HG03378 (cell line): Measurements from ENCODE around the gene UCP2.
"Not testable (repeated sequence)": the region's sequence is repeated elsewhere in the genome, so short reads cannot be mapped to it uniquely, and the experiment has no call there.

ENCODE experiments used
- ATAC-seq: cut with Tn5 transposase; IDR thresholded peaks from one replicate; pipeline ENCODE4 v1.9.1; 2021; ENCODE audit warnings: mild to moderate bottlenecking, moderate library complexity; ENCODE audit not compliant: unreplicated experiment

Gene UCP2

DNA sequence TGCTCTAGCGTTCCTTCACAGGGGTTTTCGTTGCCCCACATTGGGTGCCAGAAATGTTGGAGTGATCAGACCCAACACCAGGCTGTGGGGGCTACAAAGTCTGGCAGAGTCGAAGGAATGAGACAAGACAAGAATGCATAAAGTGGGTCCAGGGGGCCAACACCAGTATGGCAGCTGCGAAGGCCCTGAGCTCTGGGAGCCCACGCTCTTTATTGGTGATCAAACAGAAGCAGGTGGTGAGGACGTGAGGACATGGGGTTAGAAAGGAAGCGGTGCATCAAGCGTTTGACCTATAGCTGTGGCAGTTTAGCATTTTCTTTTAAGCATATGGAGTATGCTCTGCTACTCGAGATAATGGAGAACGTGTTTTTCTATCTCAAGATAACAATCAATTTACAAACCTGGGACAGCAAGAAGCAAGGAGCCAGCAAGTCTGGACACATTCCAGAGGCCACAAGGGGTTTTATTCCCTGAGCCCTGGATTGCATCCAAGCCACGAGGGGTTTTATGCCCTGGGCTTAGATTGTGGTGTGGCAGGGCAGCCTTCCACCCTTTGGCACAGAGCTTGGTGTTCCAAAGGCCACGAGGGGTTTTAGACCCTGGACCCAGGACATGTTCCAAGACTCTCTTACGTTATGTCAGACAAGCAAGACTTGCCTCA is 35.7 kb downstream of the UCP2 start:
- no peak for ATAC-seq

DNA sequence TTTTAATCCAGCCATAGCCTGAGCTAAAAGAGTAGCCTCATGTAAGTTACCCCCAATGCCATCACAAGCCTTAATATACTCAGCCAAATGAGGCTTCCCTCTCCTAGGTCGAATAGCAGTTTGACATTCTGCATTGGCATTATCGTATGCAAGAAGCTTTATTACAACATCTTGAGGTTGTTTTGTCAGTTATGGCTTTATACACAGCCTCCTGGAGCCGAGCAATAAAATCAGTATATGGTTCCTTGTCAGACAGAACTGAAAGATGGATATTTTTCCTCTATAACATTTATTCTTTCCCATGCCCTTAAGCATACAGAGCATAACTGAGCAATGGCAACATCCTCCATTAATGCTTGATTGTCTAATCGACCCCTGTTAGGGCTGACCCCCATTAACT is 37.2 kb downstream of the UCP2 start:
- ATAC-seq, result no peak

DNA sequence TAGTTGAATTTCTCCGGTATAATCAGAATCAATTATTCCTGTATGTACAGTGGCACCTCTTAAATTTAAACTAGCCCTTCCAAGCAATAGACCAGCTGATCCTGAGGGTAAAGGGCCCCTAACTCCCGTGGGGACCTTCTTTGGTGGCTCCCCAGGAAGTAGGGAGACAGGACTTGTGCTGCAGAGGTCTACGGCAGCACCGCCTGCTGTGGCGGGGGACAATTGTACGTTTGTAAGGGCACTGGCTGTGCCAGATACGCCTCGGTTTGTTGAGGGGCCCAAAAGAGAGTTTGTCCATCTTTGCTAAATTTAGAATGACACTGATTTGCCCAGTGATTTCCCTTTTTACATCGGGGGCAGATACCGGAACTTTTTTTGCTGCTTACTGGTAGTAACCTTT is 37.7 kb downstream of the UCP2 start:
- no peak for ATAC-seq

DNA sequence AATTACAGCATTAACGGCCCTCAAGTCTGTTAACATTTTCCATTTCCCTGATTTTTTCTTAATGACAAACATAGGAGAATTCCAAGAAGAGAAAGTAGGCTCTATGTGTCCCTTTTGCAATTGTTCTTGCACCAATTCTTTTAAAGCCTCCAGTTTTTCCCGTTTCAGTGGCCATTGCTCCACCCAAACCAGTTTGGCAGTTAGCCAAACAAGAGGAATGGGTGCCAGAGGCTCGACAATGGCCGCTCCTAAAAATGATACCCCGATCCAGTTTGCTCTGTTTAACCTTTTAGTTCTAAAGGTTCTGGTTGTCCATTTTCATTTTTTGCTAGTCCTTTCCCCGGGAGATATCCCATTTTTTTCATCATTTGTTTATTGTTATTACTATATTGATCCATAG is 38.6 kb downstream of the UCP2 start:
- ATAC-seq, result no peak

DNA sequence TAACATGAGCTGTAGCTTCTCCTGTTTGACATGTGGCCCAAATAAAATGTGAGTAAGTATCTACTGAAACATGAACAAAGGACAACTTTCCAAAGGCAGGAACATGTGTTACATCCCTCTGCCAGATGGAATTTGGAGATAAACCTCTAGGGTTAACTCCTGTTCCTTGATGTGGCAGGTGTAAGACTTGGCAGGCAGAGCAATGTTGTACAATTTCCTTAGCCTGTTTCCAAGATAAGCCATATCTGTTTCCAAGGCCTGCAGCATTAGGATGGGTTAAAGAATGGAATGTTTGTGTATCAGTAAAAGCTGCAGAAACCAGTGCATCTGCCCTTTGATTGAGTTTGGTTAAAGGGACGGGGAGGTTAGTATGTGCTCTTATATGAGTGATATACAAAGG is 40.6 kb downstream of the UCP2 start:
- no peak for ATAC-seq

DNA sequence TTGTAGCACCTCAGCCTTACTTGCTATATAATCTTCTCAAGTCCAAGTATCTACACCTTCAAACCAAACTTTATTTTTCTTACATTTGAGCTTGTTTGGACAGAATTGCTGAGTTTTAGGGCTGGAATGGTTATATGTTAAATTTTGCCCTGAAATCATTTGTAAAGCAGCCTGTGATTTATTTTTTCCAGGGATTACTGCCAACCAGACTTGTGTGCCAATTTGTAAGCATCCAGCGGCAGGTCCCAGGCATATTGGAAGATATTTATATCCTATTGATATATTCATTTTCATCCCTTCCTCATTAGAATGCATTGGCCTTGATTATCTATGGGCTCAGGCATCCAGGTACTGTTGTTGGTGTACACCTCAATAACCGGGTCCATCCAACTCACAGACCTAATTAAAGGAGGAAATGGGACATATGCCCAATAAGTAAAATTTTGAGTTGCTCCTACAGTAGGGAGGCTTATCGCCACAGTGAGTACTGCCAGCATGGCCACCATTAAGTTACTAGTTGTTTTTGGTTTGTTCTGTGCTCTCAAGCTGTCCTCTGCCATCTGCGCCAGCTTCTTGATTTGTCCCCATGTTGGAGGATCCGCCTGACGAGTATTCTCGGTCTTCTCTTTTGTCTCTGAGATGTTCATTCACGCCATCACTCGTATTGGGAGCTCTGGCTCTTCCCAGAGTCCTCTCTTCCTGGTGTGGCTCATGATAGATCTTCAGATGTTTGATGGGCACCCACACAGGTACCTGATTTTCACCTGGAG is 41.7 kb downstream of the UCP2 start:
- ATAC-seq, result no peak

DNA sequence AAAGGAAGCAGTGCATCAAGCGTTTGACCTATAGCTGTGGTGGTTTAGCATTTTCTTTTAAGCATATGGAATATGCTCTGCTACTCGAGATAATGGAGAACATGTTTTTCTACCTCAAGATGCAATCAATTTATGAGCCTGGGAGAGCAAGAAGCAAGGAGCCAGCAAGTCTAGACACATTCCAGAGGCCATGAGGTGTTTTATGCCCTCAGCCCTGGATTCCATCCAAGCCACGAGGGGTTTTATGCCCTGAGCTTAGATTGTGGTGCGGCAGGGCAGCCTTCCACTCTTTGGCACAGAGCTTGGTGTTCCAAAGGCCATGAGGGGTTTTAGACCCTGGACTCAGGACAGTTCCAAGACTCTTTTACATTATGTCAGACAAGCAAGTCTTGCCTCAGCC is 43.5 kb downstream of the UCP2 start:
- no peak for ATAC-seq

DNA sequence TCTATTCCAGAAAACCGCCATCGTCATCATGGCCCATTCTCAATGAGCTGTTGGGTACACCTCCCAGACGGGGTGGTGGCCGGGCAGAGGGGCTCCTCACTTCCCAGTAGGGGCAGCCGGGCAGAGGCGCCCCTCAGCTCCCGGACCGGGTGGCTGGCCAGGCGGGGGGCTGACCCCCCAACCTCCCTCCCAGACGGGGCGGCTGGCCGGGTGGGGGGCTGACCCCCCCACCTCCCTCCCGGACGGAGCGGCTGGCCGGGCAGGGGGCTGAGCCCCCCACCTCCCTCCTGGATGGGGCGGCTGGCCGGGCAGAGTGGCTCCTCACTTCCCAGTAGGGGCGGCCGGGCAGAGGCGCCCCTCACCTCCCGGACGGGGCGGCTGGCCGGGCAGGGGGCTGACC is 46.6 kb downstream of the UCP2 start:
- not testable (repeated sequence) for ATAC-seq

DNA sequence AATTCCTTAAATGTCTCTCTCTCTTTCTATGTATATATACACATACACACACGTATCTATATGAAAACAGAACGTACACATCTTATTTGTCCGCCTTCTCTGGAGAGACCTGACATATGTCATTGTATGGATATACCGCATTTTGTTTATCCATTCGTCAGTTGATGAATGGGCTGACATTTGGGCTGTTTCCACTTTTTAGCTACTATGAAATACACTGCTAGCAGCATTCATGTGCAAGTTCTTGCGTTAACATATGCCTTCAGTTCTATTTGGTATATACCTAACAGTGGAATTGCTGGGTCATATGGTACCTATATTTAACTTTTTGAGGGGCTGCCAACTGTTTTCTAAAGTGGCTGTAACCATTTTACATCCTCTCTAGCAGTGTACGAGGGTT is 49.9 kb downstream of the UCP2 start:
- ATAC-seq, result no peak

DNA sequence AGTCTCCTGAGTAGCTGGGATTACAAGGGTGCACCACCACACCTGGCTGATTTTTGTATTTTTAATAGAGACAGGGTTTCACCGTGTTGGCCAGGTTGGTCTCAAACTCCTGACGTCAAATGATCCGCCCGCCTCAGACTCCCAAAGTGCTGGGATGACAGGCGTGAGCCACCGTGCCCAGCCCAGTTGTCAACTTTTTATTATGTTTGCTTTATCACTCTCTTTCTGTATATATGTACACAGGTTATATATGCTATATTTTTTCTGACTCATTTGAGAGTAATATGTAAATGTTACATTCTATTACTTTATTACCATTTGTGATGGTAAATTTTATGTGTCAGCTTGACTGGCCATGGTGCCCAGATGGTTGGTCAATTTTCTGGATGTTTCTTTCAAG is 50.7 kb downstream of the UCP2 start:
- ATAC-seq, result no peak

DNA sequence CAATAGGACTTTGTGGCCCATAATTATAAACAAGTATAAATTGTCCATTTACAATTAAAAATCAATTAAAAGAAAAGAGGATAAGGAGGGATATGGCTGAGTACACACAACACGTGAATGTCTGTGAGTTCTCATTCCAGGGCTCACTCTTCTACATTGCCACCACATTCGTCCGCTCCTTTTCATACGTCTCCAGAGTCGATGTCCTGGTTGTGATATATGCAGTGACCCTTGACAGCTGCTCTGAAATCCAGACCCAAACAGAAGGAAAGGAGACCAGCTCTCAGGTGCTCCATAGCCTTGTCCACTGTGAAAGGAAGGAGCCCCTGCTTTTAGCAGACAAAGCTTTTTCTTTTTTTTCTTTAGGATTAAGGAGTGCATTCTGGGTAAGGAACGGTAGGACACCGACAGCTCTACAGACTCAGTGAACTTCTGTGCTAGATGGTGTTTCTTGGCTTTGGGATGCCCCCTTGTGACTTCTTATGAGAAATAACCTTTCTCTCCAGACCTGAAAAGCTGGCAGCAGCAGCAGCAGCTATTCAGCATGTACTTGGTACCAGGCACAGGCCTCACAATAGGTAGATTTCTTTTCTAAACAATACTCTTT is 51.5 kb downstream of the UCP2 start:
- no peak for ATAC-seq

DNA sequence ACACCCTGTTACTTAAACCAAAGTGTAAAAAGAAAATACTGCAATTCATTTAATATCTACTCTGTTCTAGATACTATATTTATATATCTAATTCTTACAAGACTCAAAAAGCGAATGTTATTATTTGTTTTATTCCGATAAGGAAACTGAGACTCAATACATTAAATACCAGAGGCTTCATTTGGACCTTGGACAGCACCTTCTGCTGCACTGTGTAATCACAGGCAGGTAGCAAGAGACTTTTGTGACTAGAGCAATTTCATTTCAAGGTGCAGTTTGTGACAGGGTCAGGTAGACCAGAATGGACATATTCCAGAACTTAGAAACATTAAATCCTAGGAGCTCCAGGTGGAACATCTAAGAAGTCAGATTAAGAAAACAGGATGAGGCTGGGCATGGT is 53.3 kb downstream of the UCP2 start:
- ATAC-seq, result no peak
